GM12874 (cell line): ENCODE data around the gene WDR31.

Experiments used
- TF ChIP-seq, protein P1 (sequence below): IDR thresholded peaks from 2 replicates; pipeline ENCODE4 v1.5.1; 2011; ENCODE audit warnings: low read depth, mild to moderate bottlenecking, control low read depth, low read length, moderate library complexity; ENCODE audit not compliant: insufficient read depth

The WDR31 gene

GRCh38 chr9:113369855-113370140 lies 29.7 kb upstream of the WDR31 start:
- TF ChIP-seq, protein P1, sequence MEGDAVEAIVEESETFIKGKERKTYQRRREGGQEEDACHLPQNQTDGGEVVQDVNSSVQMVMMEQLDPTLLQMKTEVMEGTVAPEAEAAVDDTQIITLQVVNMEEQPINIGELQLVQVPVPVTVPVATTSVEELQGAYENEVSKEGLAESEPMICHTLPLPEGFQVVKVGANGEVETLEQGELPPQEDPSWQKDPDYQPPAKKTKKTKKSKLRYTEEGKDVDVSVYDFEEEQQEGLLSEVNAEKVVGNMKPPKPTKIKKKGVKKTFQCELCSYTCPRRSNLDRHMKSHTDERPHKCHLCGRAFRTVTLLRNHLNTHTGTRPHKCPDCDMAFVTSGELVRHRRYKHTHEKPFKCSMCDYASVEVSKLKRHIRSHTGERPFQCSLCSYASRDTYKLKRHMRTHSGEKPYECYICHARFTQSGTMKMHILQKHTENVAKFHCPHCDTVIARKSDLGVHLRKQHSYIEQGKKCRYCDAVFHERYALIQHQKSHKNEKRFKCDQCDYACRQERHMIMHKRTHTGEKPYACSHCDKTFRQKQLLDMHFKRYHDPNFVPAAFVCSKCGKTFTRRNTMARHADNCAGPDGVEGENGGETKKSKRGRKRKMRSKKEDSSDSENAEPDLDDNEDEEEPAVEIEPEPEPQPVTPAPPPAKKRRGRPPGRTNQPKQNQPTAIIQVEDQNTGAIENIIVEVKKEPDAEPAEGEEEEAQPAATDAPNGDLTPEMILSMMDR = no peak

- TF ChIP-seq, protein P1 = no peak
These were observed 29.1 kb upstream of the WDR31 start for GRCh38 chr9:113368982-113369854.

- TF ChIP-seq, protein P1 = no peak
These were observed 28.4 kb upstream of the WDR31 start for GRCh38 chr9:113368348-113368981.

DNA sequence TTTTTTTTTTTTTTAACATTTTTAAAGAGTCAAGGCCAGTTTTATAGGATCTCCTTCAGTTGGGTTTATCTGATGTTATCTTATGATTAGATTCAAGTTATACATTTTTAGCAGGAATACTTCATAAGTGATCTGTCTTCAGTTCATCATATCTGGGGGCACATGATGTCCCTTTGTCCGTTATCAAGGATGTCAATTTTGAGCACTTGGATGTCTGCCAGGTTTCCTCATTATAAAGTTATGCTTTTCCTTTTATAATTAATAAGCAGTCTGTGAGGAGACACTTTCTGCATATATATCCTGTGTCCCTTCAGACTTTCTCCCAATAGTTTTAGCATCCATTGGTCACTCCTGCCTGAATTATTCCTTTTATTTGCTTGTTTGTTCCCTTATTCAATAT lies 24.9 kb upstream of the WDR31 start:
- TF ChIP-seq, protein P1 = no peak

DNA sequence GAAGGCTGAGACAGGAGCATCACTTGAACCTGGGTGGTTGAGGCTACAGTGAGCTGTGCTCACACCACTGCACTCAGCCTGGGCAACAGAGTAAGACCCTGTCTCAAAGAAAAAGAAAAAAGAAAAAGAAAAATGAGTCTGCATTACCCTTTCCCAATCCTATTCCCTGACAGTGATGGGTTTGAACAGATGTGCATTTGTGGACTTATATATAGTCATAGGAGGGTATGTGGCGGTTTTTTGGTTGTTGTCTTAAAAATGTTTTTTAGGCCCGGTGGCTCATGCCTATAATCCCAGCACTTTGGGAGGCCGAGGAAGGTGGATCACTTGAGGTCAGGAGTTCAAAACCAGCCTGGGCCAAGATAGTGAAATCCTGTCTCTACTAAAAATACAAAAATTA lies 23.3 kb upstream of the WDR31 start:
- TF ChIP-seq, protein P1 = no peak

DNA sequence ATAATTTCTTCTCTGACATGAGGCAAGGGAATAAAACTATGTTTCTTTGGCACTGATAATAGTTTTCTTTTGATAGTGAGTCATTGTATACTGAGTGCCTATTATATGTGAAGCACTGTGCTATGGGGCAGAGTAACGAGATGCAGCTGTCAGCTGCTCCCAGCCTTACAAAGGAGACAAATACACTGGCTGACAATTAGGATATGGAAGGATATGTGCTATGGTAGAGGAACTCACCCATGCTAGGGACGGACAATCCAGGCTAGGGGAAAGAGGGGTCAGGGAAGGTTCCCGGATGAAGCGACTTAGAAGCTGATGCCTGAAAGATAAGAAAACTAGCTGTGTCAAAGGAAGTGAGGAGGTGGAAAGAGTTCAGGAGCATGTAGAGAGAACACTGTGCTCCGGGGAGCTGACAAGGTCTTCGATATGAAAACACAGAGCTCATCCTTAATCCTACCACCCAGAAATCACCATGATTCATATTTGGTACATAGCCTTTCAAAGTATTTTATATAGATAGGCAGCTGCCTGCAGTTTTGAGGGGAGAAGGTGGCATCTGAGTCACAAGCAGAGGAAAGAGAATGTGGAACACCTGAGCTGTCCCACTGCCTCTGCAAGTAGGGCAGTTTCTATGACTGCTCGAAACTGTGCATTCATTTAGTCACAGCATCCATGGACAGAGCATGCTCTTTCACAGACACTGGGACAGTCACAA lies 21.4 kb upstream of the WDR31 start:
- TF ChIP-seq, protein P1 = no peak

GRCh38 chr9:113360242-113360842 lies 20.3 kb upstream of the WDR31 start:
- TF ChIP-seq, protein P1 = no peak
